ENCODE measurements around the gene FAN1.
A peak's percentile ranks its signal among the peaks of the same experiment; 100 is the strongest.
"Not testable (repeated sequence)": the region's sequence is repeated elsewhere in the genome, so short reads cannot be mapped to it uniquely, and the experiment has no call there.

The FAN1 gene

GRCh38 chr15:30903497-30904187 is at the start of gene FAN1:
FAN1 (plus strand) TSS chr15:30903915; CDS start chr15:30904664, 749 bp downstream.
- DNase-seq (ENCODE audit: low spot score): no peak

GRCh38 chr15:30859091-30859874 is 44.4 kb upstream of the FAN1 start:
- peak; percentile 56 for DNase-seq (ENCODE audit: low spot score)

GRCh38 chr15:30865257-30865656 is 38.5 kb upstream of the FAN1 start:
- no peak for DNase-seq (ENCODE audit: low spot score)

- DNase-seq (ENCODE audit: low spot score): no peak
Observed at GRCh38 chr15:30870681-30871080, 33.0 kb upstream of the FAN1 start.

- DNase-seq (ENCODE audit: low spot score): no peak
Observed at GRCh38 chr15:30872341-30872748, 31.4 kb upstream of the FAN1 start.

- no peak for DNase-seq (ENCODE audit: low spot score)
Observed at GRCh38 chr15:30877070-30877469, 26.6 kb upstream of the FAN1 start.

GRCh38 chr15:30878515-30878914 is 25.2 kb upstream of the FAN1 start:
- no peak for DNase-seq (ENCODE audit: low spot score)

- no peak for DNase-seq (ENCODE audit: low spot score)
Observed at GRCh38 chr15:30882849-30883433, 20.8 kb upstream of the FAN1 start.

- DNase-seq (ENCODE audit: low spot score): not testable (repeated sequence)
Observed at GRCh38 chr15:30883666-30884065, 20.0 kb upstream of the FAN1 start.

GRCh38 chr15:30885814-30886213 is 17.9 kb upstream of the FAN1 start:
- DNase-seq (ENCODE audit: low spot score): peak; percentile 6

GRCh38 chr15:30889196-30889595 is 14.5 kb upstream of the FAN1 start:
- DNase-seq (ENCODE audit: low spot score): no peak

GRCh38 chr15:30895461-30896210 is 8.1 kb upstream of the FAN1 start:
- no peak for DNase-seq (ENCODE audit: low spot score)

- no peak for DNase-seq (ENCODE audit: low spot score)
Observed at GRCh38 chr15:30896211-30896606, 7.5 kb upstream of the FAN1 start.

- no peak for DNase-seq (ENCODE audit: low spot score)
Observed at GRCh38 chr15:30901889-30902288, 1.8 kb upstream of the FAN1 start.

- DNase-seq (ENCODE audit: low spot score): no peak
Observed at GRCh38 chr15:30904812-30905211, 1.1 kb downstream of the FAN1 start.

GRCh38 chr15:30905821-30906220 is 2.1 kb downstream of the FAN1 start:
- DNase-seq (ENCODE audit: low spot score): no peak

GRCh38 chr15:30906366-30906765 is 2.7 kb downstream of the FAN1 start:
- no peak for DNase-seq (ENCODE audit: low spot score)

- DNase-seq (ENCODE audit: low spot score): no peak
Observed at GRCh38 chr15:30913761-30914160, 10.0 kb downstream of the FAN1 start.

GRCh38 chr15:30917013-30917412 is 13.3 kb downstream of the FAN1 start:
- no peak for DNase-seq (ENCODE audit: low spot score)

GRCh38 chr15:30917675-30918074 is 14.0 kb downstream of the FAN1 start:
- DNase-seq (ENCODE audit: low spot score): no peak

- no peak for DNase-seq (ENCODE audit: low spot score)
Observed at GRCh38 chr15:30918366-30918765, 14.7 kb downstream of the FAN1 start.

GRCh38 chr15:30919877-30920550 is 16.3 kb downstream of the FAN1 start:
- DNase-seq (ENCODE audit: low spot score): peak; percentile 57

All from NAMALWA (cell line).